Measurements from ENCODE around the gene KRT74.

GRCh38 chr12:52618866-52619265 lies 45.2 kb upstream of the KRT74 start:
- TF ChIP-seq ZNF12 (CRISPR knock-in tag; IDR thresholded peaks at IDR 0.05): no peak
- no peak for TF ChIP-seq NFYB (CRISPR knock-in tag; IDR thresholded peaks at IDR 0.05)
- no peak for TF ChIP-seq ZFP36 (IDR thresholded peaks at IDR 0.05; ENCODE audit: borderline replicate concordance, low read depth, low read length, partially characterized antibody)
- no peak for TF ChIP-seq ZNF766 (CRISPR knock-in tag; IDR thresholded peaks at IDR 0.05; ENCODE audit: borderline replicate concordance)
- no peak for TF ChIP-seq PHF5A (CRISPR knock-in tag; IDR thresholded peaks at IDR 0.05; ENCODE audit: low read depth, unreplicated experiment)
- TF ChIP-seq, protein P1, sequence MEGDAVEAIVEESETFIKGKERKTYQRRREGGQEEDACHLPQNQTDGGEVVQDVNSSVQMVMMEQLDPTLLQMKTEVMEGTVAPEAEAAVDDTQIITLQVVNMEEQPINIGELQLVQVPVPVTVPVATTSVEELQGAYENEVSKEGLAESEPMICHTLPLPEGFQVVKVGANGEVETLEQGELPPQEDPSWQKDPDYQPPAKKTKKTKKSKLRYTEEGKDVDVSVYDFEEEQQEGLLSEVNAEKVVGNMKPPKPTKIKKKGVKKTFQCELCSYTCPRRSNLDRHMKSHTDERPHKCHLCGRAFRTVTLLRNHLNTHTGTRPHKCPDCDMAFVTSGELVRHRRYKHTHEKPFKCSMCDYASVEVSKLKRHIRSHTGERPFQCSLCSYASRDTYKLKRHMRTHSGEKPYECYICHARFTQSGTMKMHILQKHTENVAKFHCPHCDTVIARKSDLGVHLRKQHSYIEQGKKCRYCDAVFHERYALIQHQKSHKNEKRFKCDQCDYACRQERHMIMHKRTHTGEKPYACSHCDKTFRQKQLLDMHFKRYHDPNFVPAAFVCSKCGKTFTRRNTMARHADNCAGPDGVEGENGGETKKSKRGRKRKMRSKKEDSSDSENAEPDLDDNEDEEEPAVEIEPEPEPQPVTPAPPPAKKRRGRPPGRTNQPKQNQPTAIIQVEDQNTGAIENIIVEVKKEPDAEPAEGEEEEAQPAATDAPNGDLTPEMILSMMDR (CRISPR knock-in tag; IDR thresholded peaks at IDR 0.05): no peak
- TF ChIP-seq MTF1 (CRISPR knock-in tag; IDR thresholded peaks at IDR 0.05): no peak
- TF ChIP-seq TBL1XR1 (IDR thresholded peaks at IDR 0.05; ENCODE audit: borderline replicate concordance, low read length, partially characterized antibody): no peak
- no peak for TF ChIP-seq MIXL1 (CRISPR knock-in tag; IDR thresholded peaks at IDR 0.05)
- no peak for TF ChIP-seq ZNF530 (CRISPR knock-in tag; IDR thresholded peaks at IDR 0.05; ENCODE audit: low read depth)
- TF ChIP-seq MYC (CRISPR knock-in tag; IDR thresholded peaks at IDR 0.05; ENCODE audit: borderline replicate concordance): no peak
- no peak for TF ChIP-seq TAF1 (CRISPR knock-in tag; IDR thresholded peaks at IDR 0.05)
- TF ChIP-seq, protein P2, sequence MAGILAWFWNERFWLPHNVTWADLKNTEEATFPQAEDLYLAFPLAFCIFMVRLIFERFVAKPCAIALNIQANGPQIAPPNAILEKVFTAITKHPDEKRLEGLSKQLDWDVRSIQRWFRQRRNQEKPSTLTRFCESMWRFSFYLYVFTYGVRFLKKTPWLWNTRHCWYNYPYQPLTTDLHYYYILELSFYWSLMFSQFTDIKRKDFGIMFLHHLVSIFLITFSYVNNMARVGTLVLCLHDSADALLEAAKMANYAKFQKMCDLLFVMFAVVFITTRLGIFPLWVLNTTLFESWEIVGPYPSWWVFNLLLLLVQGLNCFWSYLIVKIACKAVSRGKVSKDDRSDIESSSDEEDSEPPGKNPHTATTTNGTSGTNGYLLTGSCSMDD (CRISPR knock-in tag; IDR thresholded peaks at IDR 0.05): no peak

All from HepG2 (cell line).